Retinal pigment epithelial cell (primary cell): ENCODE measurements around the gene ADAMTS4.
A peak's percentile ranks its signal among the peaks of the same experiment; 100 is the strongest.

ENCODE experiments used
- DNase-seq: peaks from one replicate; pipeline ENCODE4 v3.0.0-alpha.2; 2010; ENCODE audit warnings: low read depth
- H3K4me3 ChIP-seq: 2 replicates; pipeline ENCODE4 v1.5.1; 2011; ENCODE audit warnings: mild to moderate bottlenecking, low read length, control low read depth, moderate library complexity
- TF ChIP-seq, protein P1 (sequence below): conservative IDR thresholded peaks from 2 replicates; pipeline ENCODE4 v1.5.1; 2011; ENCODE audit warnings: low read depth, low read length, control low read depth, inconsistent platforms

The ADAMTS4 gene

DNA sequence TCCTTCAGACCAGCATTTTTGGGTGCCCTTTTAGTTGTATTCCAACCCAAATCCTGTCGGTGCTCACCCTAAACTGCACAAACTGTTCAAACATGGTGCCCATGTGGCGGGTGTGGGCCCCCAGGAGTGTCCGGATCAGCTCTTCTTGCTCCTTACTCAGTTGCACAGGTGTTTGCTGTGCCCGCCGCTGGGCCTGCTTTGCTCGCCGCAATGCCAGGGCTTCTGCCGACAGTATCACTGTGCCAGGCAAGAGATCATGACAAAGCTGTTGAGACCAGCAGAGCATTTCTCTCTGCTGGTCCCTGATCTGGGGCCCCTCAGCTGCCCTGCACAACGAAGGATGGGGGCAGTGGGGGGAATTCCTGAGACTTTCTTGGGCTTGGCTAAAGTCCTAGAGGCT, 34.2 kb upstream of the ADAMTS4 start:
- TF ChIP-seq, protein P1, sequence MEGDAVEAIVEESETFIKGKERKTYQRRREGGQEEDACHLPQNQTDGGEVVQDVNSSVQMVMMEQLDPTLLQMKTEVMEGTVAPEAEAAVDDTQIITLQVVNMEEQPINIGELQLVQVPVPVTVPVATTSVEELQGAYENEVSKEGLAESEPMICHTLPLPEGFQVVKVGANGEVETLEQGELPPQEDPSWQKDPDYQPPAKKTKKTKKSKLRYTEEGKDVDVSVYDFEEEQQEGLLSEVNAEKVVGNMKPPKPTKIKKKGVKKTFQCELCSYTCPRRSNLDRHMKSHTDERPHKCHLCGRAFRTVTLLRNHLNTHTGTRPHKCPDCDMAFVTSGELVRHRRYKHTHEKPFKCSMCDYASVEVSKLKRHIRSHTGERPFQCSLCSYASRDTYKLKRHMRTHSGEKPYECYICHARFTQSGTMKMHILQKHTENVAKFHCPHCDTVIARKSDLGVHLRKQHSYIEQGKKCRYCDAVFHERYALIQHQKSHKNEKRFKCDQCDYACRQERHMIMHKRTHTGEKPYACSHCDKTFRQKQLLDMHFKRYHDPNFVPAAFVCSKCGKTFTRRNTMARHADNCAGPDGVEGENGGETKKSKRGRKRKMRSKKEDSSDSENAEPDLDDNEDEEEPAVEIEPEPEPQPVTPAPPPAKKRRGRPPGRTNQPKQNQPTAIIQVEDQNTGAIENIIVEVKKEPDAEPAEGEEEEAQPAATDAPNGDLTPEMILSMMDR, result no peak
- H3K4me3 ChIP-seq, result no peak overlapping the region
- DNase-seq, result no peak

DNA sequence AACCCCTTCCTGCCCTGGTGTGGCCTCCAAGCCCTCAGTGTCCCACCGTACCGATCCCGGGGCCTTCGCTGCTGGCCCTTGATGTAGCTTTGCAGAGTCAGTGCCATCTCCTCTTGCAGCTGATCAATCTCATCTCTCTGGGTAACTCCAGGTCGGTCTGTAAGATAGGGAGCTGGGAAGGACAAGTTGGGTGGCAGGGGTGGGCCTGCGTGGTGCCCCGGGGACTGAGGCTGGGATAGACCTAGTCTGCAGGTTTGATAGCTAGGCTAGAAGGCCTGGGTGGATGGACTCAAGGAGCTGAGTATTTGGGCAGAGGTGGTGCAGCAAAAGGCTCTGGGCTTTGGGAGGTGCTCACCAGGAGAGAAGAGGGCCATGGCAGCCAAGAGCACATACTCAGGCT, 31.9 kb upstream of the ADAMTS4 start:
- TF ChIP-seq, protein P1, result no peak
- H3K4me3 ChIP-seq, result no peak overlapping the region
- DNase-seq, result no peak

DNA sequence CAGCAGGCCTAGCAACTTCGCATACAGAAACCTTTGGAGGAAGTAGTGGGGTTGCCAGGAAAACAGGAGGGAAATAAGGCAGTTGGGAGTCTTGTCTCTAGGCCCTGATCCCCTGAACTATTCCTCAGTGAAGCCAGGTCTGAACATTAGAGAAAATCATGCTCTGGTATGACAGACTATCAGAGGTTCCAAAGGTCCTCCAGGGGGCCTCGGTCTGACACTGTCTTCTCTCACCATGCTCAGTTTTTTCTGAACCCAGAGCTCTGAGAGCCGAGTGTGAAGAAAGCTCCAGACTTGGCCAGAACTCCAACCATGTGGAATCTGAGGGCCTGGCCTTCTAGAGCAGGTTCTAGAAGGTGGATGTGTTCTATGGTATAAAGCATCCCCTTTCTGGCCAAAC, 31.0 kb upstream of the ADAMTS4 start:
- DNase-seq, result no peak
- no peak overlapping the region for H3K4me3 ChIP-seq
- TF ChIP-seq, protein P1, result peak; percentile 18

DNA sequence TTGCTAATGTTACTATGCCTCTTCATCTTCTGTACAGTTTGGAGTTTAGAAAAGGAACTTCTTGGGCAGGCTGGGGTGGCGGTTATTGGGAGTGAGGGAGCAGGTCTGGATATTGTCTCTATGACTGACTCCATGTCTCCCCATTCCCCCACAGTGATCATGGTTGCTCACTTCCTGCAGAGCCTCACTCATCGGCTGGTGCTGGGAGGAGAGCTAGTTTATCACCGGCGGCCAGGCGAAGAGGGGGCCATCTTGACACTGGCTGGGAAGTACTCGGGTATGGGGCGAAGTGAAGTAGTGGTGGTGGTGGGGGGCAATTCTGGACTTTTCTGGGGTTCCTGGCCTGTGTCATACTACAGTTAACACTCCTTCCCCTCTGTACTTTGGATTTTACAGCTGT, 29.2 kb upstream of the ADAMTS4 start:
- no peak overlapping the region for H3K4me3 ChIP-seq
- no peak for DNase-seq

DNA sequence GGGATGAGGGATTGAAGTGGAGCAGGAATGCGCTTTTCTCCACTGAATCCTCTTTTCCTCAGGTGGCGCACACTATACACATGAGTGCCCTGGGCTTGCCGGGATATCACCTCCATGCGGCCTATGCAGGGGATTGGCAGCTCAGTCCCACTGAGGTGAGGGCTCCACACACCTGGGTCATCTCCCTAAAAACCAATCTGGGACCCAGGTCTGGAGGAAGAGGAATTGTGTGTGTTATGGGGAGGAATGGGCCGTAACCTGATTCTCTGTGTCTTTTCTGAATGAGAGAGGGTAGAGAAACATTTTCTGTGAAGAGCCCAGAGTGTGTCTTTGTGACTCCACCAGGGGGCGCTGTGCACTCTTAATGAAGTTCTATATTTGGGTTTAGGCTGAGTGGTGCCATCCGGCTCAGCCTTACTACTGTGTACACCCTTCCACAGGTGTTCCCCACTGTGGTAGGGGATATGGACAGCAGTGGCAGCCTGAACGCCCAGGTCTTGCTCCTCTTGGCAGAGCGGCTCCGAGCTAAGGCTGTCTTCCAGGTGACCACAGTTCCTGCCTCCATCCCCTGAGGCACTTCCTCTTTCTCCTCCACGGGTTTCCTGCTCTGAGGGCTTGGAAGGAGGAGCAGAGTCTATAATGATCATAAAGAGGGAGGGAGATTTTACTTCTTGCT, 28.5 kb upstream of the ADAMTS4 start:
- no peak for DNase-seq
- TF ChIP-seq, protein P1, result peak; percentile 83
- H3K4me3 ChIP-seq, result peak overlapping the region; percentile 5

More for the DNA sequence above, 29.2 kb upstream of the ADAMTS4 start:
- TF ChIP-seq, protein P1, result no peak

DNA sequence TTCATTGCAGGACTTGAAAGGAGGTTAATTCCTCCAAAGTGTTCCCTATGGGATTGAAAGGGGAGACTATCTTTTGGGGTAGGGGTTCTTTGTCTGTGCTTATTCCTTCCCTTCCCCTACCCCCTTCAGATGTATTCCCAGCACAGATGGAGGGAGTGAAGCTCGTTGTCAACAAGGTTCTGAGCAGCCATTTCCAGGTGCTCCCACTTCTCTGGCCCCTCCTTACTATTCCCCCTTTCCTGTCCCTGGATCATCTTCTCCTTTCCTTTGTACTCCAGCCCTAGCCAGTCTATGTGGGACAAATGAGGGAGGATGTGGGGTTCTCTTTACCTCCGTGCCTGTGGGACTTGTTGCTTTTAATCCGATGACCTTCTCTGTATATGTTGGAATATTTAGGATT, 27.9 kb upstream of the ADAMTS4 start:
- TF ChIP-seq, protein P1, result no peak
- no peak for DNase-seq
- H3K4me3 ChIP-seq, result peak overlapping the region; percentile 95

DNA sequence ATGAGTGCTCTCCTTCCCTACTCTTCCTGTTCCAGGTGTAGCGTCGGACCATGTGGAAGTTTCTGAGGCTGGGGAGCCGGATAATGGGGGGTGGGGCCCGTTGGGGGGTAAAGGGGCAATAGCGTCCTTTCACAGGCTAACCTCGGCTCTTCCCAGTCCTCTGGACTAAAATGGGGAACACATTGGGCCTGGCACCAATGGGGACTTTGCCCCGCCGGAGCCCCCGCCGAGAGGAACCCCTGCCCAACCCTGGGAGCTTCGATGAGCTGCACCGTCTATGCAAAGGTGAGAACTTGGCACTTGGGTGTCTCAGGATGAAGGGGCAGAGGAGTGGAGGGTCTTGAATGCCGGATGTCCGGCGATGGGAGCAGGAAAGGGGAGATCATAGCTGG, 27.5 kb upstream of the ADAMTS4 start:
- TF ChIP-seq, protein P1, result no peak
- DNase-seq, result no peak
- peak overlapping the region; percentile 95 for H3K4me3 ChIP-seq
